ENCODE data around the gene ZFP36L2. TPM values are rescaled to one million over a fixed set of nuclear protein-coding genes. Genes with fewer than 3 reads are reported as not detected.

Gene ZFP36L2
- total and polyA plus RNA-seq, 5 donors = 40.3 to 73.0 (median 66.4) TPM

- ATAC-seq (peak; percentile 4 to 47), DNase-seq (peak in 2 of 3 donors; percentile 72 to 77)
- Histone ChIP-seq H3K4me3 (ENCODE audit: low read length) (no peak overlapping the region), H3K4me1 (ENCODE audit: control insufficient read depth, insufficient read depth, low read length) (peaks cover 8% of the 10 kb centered on the region), H3K27ac (ENCODE audit: low read length) (peak overlapping the region; percentile 65), H3K9me3 (ENCODE audit: control insufficient read depth, low read length) (no peaks in the 10 kb centered on the region), H3K27me3 (ENCODE audit: control insufficient read depth, insufficient read depth) (no peaks in the 10 kb centered on the region)
- 60% methylated on average over 9 of the region's 9 CpGs for WGBS
- intact Hi-C loops (cut with DNase I) = no loop called here
Observed at GRCh38 chr2:43174368-43174916, 52.0 kb downstream of the ZFP36L2 start.
